Osteoblast (primary cell): ENCODE data around the gene MGP. TPM values are rescaled to one million over a fixed set of nuclear protein-coding genes. Genes with fewer than 3 reads are reported as not detected.

ENCODE experiments used
- DNase-seq: peaks from one replicate; pipeline ENCODE4 v3.0.0; 2011; ENCODE audit warnings: low spot score, mixed read lengths; ENCODE audit not compliant: insufficient read length; ENCODE audit errors: missing footprints
- H2AFZ ChIP-seq: 2 replicates; pipeline ENCODE4 v1.6.0; 2011; ENCODE audit warnings: mild to moderate bottlenecking, low read length
- H3K27ac ChIP-seq: 2 replicates; pipeline ENCODE4 v1.5.1; 2011; ENCODE audit warnings: mild to moderate bottlenecking, low read depth, low read length, moderate library complexity
- H3K27me3 ChIP-seq: 2 replicates; pipeline ENCODE4 v1.6.0; 2012; ENCODE audit warnings: mild to moderate bottlenecking, control low read depth, inconsistent platforms, low read length, moderate library complexity; ENCODE audit not compliant: insufficient read depth
- H3K36me3 ChIP-seq: 2 replicates; pipeline ENCODE4 v1.5.1; 2011; ENCODE audit warnings: mild to moderate bottlenecking, low read length, control low read depth, moderate library complexity; ENCODE audit not compliant: insufficient read depth
- H3K4me1 ChIP-seq: 2 replicates; pipeline ENCODE4 v1.5.1; 2011; ENCODE audit warnings: mild to moderate bottlenecking, low read length, control low read depth, moderate library complexity; ENCODE audit not compliant: insufficient read depth
- H3K4me2 ChIP-seq: 2 replicates; pipeline ENCODE4 v1.6.0; 2011; ENCODE audit warnings: mild to moderate bottlenecking, low read length; ENCODE audit not compliant: insufficient read depth
- H3K4me3 ChIP-seq: fragments of 200-600 bp; sonication (generic); 3 replicates; pipeline ENCODE4 v1.5.1; 2012; ENCODE audit warnings: mild to moderate bottlenecking, low read length, inconsistent platforms; ENCODE audit not compliant: insufficient read depth
- H3K79me2 ChIP-seq: 2 replicates; pipeline ENCODE4 v1.6.0; 2012; ENCODE audit warnings: mild to moderate bottlenecking, low read length, control low read depth, inconsistent platforms; ENCODE audit not compliant: insufficient read depth
- H3K9me3 ChIP-seq: 2 replicates; pipeline ENCODE4 v1.5.1; 2011; ENCODE audit warnings: low read depth, low read length, control low read depth
- H4K20me1 ChIP-seq: 2 replicates; pipeline ENCODE4 v1.6.0; 2012; ENCODE audit warnings: mild to moderate bottlenecking, low read length, control low read depth; ENCODE audit not compliant: insufficient read depth
- CTCF ChIP-seq: IDR thresholded peaks from 2 replicates; pipeline ENCODE4 v1.5.1; 2011; ENCODE audit warnings: mild to moderate bottlenecking, low read depth, low read length, moderate library complexity; ENCODE audit errors: extremely low read depth
- total RNA-seq: library from RNA; depleted of rRNA; stranded (reverse); fragments of >200 nt; gene quantifications from 2 replicates; pipeline ENCODE4 v1.2.3, GENCODE V29; 2012

MGP gene
- total RNA-seq, 1 donor: 8.0 TPM

GRCh38 chr12:14924541-14924940 lies 38.9 kb upstream of the MGP start:
- Histone ChIP-seq H4K20me1 (no peaks in the 10 kb centered on the region), H3K27me3 (peaks cover 6% of the 10 kb centered on the region), H3K9me3 (no peaks in the 10 kb centered on the region), H3K27ac (no peak overlapping the region), H3K79me2 (no peaks in the 10 kb centered on the region), H2AFZ (no peak overlapping the region), H3K4me1 (no peaks in the 10 kb centered on the region), H3K4me3 (no peak overlapping the region), H3K4me2 (no peak overlapping the region), H3K36me3 (no peaks in the 10 kb centered on the region)
- no peak for DNase-seq
- TF ChIP-seq CTCF: no peak

GRCh38 chr12:14923944-14924343 lies 38.3 kb upstream of the MGP start:
- H2AFZ ChIP-seq: no peak overlapping the region

GRCh38 chr12:14921218-14921617 lies 35.6 kb upstream of the MGP start:
- no peak for DNase-seq
- Histone ChIP-seq H4K20me1 (no peaks in the 10 kb centered on the region), H3K4me1 (no peaks in the 10 kb centered on the region), H2AFZ (no peak overlapping the region), H3K36me3 (no peaks in the 10 kb centered on the region), H3K4me3 (no peak overlapping the region), H3K4me2 (no peak overlapping the region), H3K27me3 (no peaks in the 10 kb centered on the region), H3K9me3 (no peaks in the 10 kb centered on the region), H3K27ac (no peak overlapping the region), H3K79me2 (no peaks in the 10 kb centered on the region)
- no peak for TF ChIP-seq CTCF

More at GRCh38 chr12:14923944-14924343, 38.3 kb upstream of the MGP start:
- Histone ChIP-seq H3K27ac (no peak overlapping the region), H3K79me2 (no peaks in the 10 kb centered on the region), H3K27me3 (peaks cover 3% of the 10 kb centered on the region), H3K36me3 (no peaks in the 10 kb centered on the region), H3K4me1 (no peaks in the 10 kb centered on the region), H4K20me1 (no peaks in the 10 kb centered on the region), H3K4me2 (no peak overlapping the region), H3K4me3 (no peak overlapping the region), H3K9me3 (no peaks in the 10 kb centered on the region)
- TF ChIP-seq CTCF: no peak
- no peak for DNase-seq

GRCh38 chr12:14920475-14921126 lies 34.9 kb upstream of the MGP start:
- H2AFZ ChIP-seq: no peak overlapping the region
- no peak for TF ChIP-seq CTCF
- no peak overlapping the region for H3K27ac ChIP-seq
- no peaks in the 10 kb centered on the region for H4K20me1 ChIP-seq
- H3K9me3 ChIP-seq: no peaks in the 10 kb centered on the region
- H3K36me3 ChIP-seq: no peaks in the 10 kb centered on the region
- H3K4me1 ChIP-seq: no peaks in the 10 kb centered on the region
- no peaks in the 10 kb centered on the region for H3K79me2 ChIP-seq
- no peak overlapping the region for H3K4me2 ChIP-seq
- no peak overlapping the region for H3K4me3 ChIP-seq
- DNase-seq: no peak
- no peaks in the 10 kb centered on the region for H3K27me3 ChIP-seq
